GM12891 (cell line): ENCODE measurements around the gene TLR2.

Experiments used
- DNase-seq: peaks from one replicate; pipeline ENCODE4 v3.0.0; 2011; ENCODE audit warnings: low spot score; ENCODE audit not compliant: insufficient read length
- FAIRE-seq: peaks from 2 replicates; lab custom pipeline; 2011; peaks lifted over from hg19 to GRCh38; lab: Jason Lieb, UNC
- PAX5 ChIP-seq: IDR thresholded peaks from 2 replicates; pipeline ENCODE4 v1.6.1; 2011; ENCODE audit warnings: low read length, moderate library complexity, mild to moderate bottlenecking; ENCODE audit not compliant: insufficient read depth, severe bottlenecking
- POLR2A ChIP-seq: IDR thresholded peaks from 2 replicates; pipeline ENCODE4 v1.6.1; 2011; ENCODE audit warnings: low read depth, low read length, control low read depth
- POLR2AphosphoS5 ChIP-seq: IDR thresholded peaks from 2 replicates; pipeline ENCODE4 v1.6.1; 2011; ENCODE audit warnings: low read depth, low read length, control low read depth
- POU2F2 ChIP-seq: IDR thresholded peaks from 2 replicates; pipeline ENCODE4 v1.6.1; 2011; ENCODE audit warnings: low read depth, mild to moderate bottlenecking, control low read depth, low read length, moderate library complexity
- SPI1 ChIP-seq: IDR thresholded peaks from 2 replicates; pipeline ENCODE4 v1.6.1; 2011; ENCODE audit warnings: low read depth, low read length, control low read depth
- TAF1 ChIP-seq: IDR thresholded peaks from 2 replicates; pipeline ENCODE4 v1.6.1; 2011; ENCODE audit warnings: low read depth, low read length, control low read depth

The TLR2 gene

DNA sequence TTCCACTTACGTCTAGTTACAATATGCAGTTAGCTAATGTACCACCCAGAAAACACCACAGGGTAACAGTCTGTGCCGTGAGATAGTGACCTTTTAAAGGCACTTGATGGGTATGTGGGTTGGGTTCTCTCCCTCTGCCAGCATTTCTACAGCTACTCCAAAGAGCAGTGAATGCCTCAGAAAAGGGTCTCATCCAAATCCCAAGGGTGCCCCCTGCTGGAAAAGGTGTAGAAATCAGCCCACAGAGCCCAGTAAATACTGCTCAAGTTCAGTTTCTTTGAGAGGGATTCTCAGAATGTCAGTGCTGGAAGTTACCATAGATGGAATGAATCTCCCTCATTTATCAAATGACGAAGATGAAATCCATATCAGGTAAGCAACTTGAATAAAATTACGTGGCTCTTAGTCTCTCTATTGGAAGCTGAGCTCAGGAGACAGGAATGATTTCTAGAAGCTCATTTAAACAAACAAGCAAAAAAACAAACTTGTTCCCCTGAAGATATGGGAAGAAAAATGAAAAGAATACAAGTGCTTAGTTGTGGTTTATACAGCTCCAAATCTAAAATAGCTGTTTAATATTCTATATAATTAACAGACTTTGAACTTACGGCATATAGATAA lies 66.2 kb downstream of the TLR2 start:
- no peak for TF ChIP-seq TAF1
- TF ChIP-seq PAX5: no peak
- no peak for TF ChIP-seq SPI1
- no peak for TF ChIP-seq POU2F2
- TF ChIP-seq POLR2AphosphoS5: no peak
- no peak for TF ChIP-seq POLR2A
- FAIRE-seq: peak; percentile 66
- peak; percentile 34 for DNase-seq

DNA sequence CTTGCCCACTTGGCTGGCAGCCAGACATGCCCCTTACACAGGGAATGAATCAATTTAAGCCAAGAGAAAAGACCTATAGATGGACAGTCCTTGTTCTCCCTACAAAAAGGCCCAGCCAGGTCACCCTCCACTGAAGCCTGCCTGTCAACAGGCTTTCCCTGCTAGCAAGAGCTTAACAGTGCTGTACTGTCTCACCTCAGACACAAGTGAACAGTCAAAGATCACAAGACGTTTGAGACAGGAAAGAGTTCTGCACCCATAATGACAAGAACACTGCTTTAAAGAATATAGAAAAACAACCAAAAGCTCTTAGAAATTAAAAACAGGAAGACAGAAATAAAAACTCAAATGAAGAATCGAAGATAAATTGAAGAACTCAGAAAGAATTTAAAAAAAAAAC lies 71.1 kb downstream of the TLR2 start:
- no peak for TF ChIP-seq TAF1
- TF ChIP-seq PAX5: no peak
- TF ChIP-seq POLR2AphosphoS5: no peak
- no peak for TF ChIP-seq SPI1
- no peak for TF ChIP-seq POLR2A
- no peak for TF ChIP-seq POU2F2
- DNase-seq (no peak), FAIRE-seq (no peak)
